Natural killer cell (primary cell): ENCODE measurements around the gene SLCO3A1. TPM values are rescaled to one million over a fixed set of nuclear protein-coding genes. Genes with fewer than 3 reads are reported as not detected.

ENCODE experiments used
- ATAC-seq, 3 donors: fragments of 150-1000 bp in 2 of 3; fragments of 200-7000 bp in 1 of 3; cut with Tn5 transposase; 1 replicate in 1 of 3; 2 replicates in 2 of 3; pipeline ENCODE4 v1.10.0; 2021; ENCODE audit warnings: mild to moderate bottlenecking in 2 of 3, moderate library complexity in 2 of 3
- DNase-seq, 2 donors: peaks; one replicate each; pipeline versions ENCODE4 v3.0.0 to v3.0.0-alpha.2; 2013 to 2021; ENCODE audit warnings: mixed read lengths in 1 of 2
- H3K27ac ChIP-seq: one replicate; pipeline ENCODE4 v1.5.1; 2013; ENCODE audit warnings: mild to moderate bottlenecking, low read length
- H3K27me3 ChIP-seq: one replicate; pipeline ENCODE4 v1.6.1; 2013; ENCODE audit warnings: low read length; ENCODE audit not compliant: control insufficient read depth, insufficient read depth
- H3K36me3 ChIP-seq: one replicate; pipeline ENCODE4 v1.6.1; 2013; ENCODE audit warnings: low read length; ENCODE audit not compliant: control insufficient read depth, insufficient read depth
- H3K4me1 ChIP-seq: one replicate; pipeline ENCODE4 v1.6.1; 2013; ENCODE audit warnings: low read length; ENCODE audit not compliant: control insufficient read depth, insufficient read depth
- H3K4me3 ChIP-seq: one replicate; pipeline ENCODE4 v1.5.1; 2013; ENCODE audit warnings: low read length
- H3K9me3 ChIP-seq: one replicate; pipeline ENCODE4 v1.6.1; 2013; ENCODE audit warnings: low read length; ENCODE audit not compliant: control insufficient read depth, insufficient read depth
- H3K27ac Mint-ChIP-seq, 2 donors: one replicate each; pipeline ENCODE4 v1.8.0; 2022; ENCODE audit warnings: mild to moderate bottlenecking in 2 of 2, mixed read lengths in 2 of 2, moderate library complexity in 1 of 2
- H3K27me3 Mint-ChIP-seq, 2 donors: one replicate each; pipeline ENCODE4 v1.8.0; 2022; ENCODE audit warnings: low read depth in 2 of 2, mixed read lengths in 2 of 2
- H3K36me3 Mint-ChIP-seq: one replicate; pipeline ENCODE4 v1.8.0; 2022; ENCODE audit warnings: mixed read lengths
- H3K4me1 Mint-ChIP-seq, 2 donors: one replicate each; pipeline ENCODE4 v1.8.0; 2022; ENCODE audit warnings: mixed read lengths in 2 of 2
- H3K4me3 Mint-ChIP-seq: one replicate; pipeline ENCODE4 v1.8.0; 2022; ENCODE audit warnings: mild to moderate bottlenecking, moderate library complexity, mixed read lengths
- H3K9me3 Mint-ChIP-seq, 2 donors: one replicate each; pipeline ENCODE4 v1.8.0; 2022; ENCODE audit warnings: mixed read lengths in 2 of 2
- CTCF ChIP-seq: fragments of 200-600 bp; IDR thresholded peaks from one replicate; pipeline ENCODE4 v1.8.0; 2022; ENCODE audit warnings: antibody characterized with exemption
- WGBS: methylation state at CpG from one replicate; pipeline ENCODE4 v1.1.7; 2013; ENCODE audit warnings: missing lambda C conversion rate; ENCODE audit not compliant: insufficient coverage; 5-methylcytosine and 5-hydroxymethylcytosine counted together
- intact Hi-C: fragments of 100-400 bp; cut with micrococcal nuclease; formaldehyde crosslinking; loops from one replicate; pipeline ENCODE4 v1.14.2; 2022
- total RNA-seq, 4 donors: library from RNA; stranded (reverse); fragments of 120-200 nt in 1 of 4; gene quantifications; one replicate each; pipeline versions ENCODE4 v1.2.3 to v1.2.4, GENCODE V29; 2013 to 2022

SLCO3A1 gene
- total RNA-seq, 3 donors from 2014 or later (not counting 1 experiment from before 2014, with no cell fraction given), result 48.5 to 73.5 (median 68.8) TPM

- 98% methylated on average over 9 of the region's 10 CpGs for WGBS
- no peaks in the 10 kb centered on the region for H3K4me1 ChIP-seq
- Mint-ChIP-seq H3K27me3 (no peaks in the 10 kb centered on the region), H3K9me3 (no peaks in the 10 kb centered on the region), H3K4me1 (peaks cover 6 to 9% of the 10 kb centered on the region in 2 donors), H3K36me3 (peaks cover 20% of the 10 kb centered on the region), H3K27ac (no peak overlapping the region), H3K4me3 (no peak overlapping the region)
- peaks cover 20% of the 10 kb centered on the region for H3K36me3 ChIP-seq
- ATAC-seq (no peak), DNase-seq (no peak)
- H3K27ac ChIP-seq, result no peak overlapping the region
- no peak for TF ChIP-seq CTCF
- H3K4me3 ChIP-seq, result no peak overlapping the region
- intact Hi-C loops, result no loop called here
- H3K9me3 ChIP-seq, result no peaks in the 10 kb centered on the region
- no peaks in the 10 kb centered on the region for H3K27me3 ChIP-seq
These were observed 311.0 kb downstream of the SLCO3A1 start for GRCh38 chr15:92164327-92165000.

GRCh38 chr15:92165001-92165346, 311.5 kb downstream of the SLCO3A1 start:
- H3K4me3 Mint-ChIP-seq, result no peak overlapping the region
- no peak for ATAC-seq
- Histone ChIP-seq H3K27ac (no peak overlapping the region), H3K4me1 (no peaks in the 10 kb centered on the region), H3K27me3 (no peaks in the 10 kb centered on the region), H3K9me3 (no peaks in the 10 kb centered on the region), H3K4me3 (no peak overlapping the region), H3K36me3 (peaks cover 20% of the 10 kb centered on the region)
- intact Hi-C loops, result no loop called here
- H3K9me3 Mint-ChIP-seq, result no peaks in the 10 kb centered on the region
- peaks cover 6 to 9% of the 10 kb centered on the region in 2 donors for H3K4me1 Mint-ChIP-seq
- 65% methylated on average over 3 of the region's 4 CpGs for WGBS
- H3K27me3 Mint-ChIP-seq, result no peaks in the 10 kb centered on the region
- DNase-seq, result no peak
- H3K27ac Mint-ChIP-seq, result no peak overlapping the region
- TF ChIP-seq CTCF, result no peak
- H3K36me3 Mint-ChIP-seq, result peaks cover 20% of the 10 kb centered on the region

GRCh38 chr15:92166029-92166428, 312.5 kb downstream of the SLCO3A1 start:
- Mint-ChIP-seq H3K9me3 (no peaks in the 10 kb centered on the region), H3K27ac (no peak overlapping the region), H3K36me3 (peaks cover 20% of the 10 kb centered on the region)

More at GRCh38 chr15:92166029-92166428, 312.5 kb downstream of the SLCO3A1 start:
- Mint-ChIP-seq H3K4me1 (peaks cover 4 to 8% of the 10 kb centered on the region in 2 donors), H3K4me3 (no peak overlapping the region), H3K27me3 (no peaks in the 10 kb centered on the region)
- intact Hi-C loops, result no loop called here
- Histone ChIP-seq H3K27ac (no peak overlapping the region), H3K36me3 (peaks cover 20% of the 10 kb centered on the region), H3K4me3 (no peak overlapping the region), H3K4me1 (no peaks in the 10 kb centered on the region), H3K9me3 (no peaks in the 10 kb centered on the region), H3K27me3 (no peaks in the 10 kb centered on the region)
- 93% methylated on average over 7 of the region's 7 CpGs for WGBS
- ATAC-seq, result no peak
- TF ChIP-seq CTCF, result no peak
- no peak for DNase-seq
